ENCODE measurements around the gene PTGR3. TPM values are rescaled to one million over a fixed set of nuclear protein-coding genes. Genes with fewer than 3 reads are reported as not detected.

Gene PTGR3
- total and polyA plus RNA-seq, 2 of the 8 experiments (the other 6 are each of a cell fraction or from before 2014, with no cell fraction given), result 2.0 to 3.6 TPM

- TF ChIP-seq SRF (IDR thresholded peaks at IDR 0.05; ENCODE audit: low read depth, low read length) (no peak), SAP30 (IDR thresholded peaks at IDR 0.05; ENCODE audit: insufficient read depth, insufficient replicate concordance, low read length) (no peak), SP4 (IDR thresholded peaks at IDR 0.05; ENCODE audit: low read length) (no peak), SIX5 (IDR thresholded peaks at IDR 0.05; ENCODE audit: low read depth, low read length) (no peak), CBX5 (IDR thresholded peaks at IDR 0.05; ENCODE audit: low read depth, low read length) (no peak), TBP (IDR thresholded peaks at IDR 0.05; ENCODE audit: low read depth, low read length) (no peak), YY1 (IDR thresholded peaks at IDR 0.05; ENCODE audit: low read depth, low read length) (no peak), CREB1 (IDR thresholded peaks at IDR 0.05) (no peak), POLR2AphosphoS5 (IDR thresholded peaks at IDR 0.05; ENCODE audit: low read depth, low read length) (no peak), KDM4A (IDR thresholded peaks at IDR 0.05; ENCODE audit: low read depth, low read length, severe bottlenecking) (no peak), MAFK (IDR thresholded peaks at IDR 0.05; ENCODE audit: low read depth, low read length) (no peak), CEBPB (IDR thresholded peaks at IDR 0.05; ENCODE audit: low read depth, low read length) (no peak)
- TF ChIP-seq, protein P1, sequence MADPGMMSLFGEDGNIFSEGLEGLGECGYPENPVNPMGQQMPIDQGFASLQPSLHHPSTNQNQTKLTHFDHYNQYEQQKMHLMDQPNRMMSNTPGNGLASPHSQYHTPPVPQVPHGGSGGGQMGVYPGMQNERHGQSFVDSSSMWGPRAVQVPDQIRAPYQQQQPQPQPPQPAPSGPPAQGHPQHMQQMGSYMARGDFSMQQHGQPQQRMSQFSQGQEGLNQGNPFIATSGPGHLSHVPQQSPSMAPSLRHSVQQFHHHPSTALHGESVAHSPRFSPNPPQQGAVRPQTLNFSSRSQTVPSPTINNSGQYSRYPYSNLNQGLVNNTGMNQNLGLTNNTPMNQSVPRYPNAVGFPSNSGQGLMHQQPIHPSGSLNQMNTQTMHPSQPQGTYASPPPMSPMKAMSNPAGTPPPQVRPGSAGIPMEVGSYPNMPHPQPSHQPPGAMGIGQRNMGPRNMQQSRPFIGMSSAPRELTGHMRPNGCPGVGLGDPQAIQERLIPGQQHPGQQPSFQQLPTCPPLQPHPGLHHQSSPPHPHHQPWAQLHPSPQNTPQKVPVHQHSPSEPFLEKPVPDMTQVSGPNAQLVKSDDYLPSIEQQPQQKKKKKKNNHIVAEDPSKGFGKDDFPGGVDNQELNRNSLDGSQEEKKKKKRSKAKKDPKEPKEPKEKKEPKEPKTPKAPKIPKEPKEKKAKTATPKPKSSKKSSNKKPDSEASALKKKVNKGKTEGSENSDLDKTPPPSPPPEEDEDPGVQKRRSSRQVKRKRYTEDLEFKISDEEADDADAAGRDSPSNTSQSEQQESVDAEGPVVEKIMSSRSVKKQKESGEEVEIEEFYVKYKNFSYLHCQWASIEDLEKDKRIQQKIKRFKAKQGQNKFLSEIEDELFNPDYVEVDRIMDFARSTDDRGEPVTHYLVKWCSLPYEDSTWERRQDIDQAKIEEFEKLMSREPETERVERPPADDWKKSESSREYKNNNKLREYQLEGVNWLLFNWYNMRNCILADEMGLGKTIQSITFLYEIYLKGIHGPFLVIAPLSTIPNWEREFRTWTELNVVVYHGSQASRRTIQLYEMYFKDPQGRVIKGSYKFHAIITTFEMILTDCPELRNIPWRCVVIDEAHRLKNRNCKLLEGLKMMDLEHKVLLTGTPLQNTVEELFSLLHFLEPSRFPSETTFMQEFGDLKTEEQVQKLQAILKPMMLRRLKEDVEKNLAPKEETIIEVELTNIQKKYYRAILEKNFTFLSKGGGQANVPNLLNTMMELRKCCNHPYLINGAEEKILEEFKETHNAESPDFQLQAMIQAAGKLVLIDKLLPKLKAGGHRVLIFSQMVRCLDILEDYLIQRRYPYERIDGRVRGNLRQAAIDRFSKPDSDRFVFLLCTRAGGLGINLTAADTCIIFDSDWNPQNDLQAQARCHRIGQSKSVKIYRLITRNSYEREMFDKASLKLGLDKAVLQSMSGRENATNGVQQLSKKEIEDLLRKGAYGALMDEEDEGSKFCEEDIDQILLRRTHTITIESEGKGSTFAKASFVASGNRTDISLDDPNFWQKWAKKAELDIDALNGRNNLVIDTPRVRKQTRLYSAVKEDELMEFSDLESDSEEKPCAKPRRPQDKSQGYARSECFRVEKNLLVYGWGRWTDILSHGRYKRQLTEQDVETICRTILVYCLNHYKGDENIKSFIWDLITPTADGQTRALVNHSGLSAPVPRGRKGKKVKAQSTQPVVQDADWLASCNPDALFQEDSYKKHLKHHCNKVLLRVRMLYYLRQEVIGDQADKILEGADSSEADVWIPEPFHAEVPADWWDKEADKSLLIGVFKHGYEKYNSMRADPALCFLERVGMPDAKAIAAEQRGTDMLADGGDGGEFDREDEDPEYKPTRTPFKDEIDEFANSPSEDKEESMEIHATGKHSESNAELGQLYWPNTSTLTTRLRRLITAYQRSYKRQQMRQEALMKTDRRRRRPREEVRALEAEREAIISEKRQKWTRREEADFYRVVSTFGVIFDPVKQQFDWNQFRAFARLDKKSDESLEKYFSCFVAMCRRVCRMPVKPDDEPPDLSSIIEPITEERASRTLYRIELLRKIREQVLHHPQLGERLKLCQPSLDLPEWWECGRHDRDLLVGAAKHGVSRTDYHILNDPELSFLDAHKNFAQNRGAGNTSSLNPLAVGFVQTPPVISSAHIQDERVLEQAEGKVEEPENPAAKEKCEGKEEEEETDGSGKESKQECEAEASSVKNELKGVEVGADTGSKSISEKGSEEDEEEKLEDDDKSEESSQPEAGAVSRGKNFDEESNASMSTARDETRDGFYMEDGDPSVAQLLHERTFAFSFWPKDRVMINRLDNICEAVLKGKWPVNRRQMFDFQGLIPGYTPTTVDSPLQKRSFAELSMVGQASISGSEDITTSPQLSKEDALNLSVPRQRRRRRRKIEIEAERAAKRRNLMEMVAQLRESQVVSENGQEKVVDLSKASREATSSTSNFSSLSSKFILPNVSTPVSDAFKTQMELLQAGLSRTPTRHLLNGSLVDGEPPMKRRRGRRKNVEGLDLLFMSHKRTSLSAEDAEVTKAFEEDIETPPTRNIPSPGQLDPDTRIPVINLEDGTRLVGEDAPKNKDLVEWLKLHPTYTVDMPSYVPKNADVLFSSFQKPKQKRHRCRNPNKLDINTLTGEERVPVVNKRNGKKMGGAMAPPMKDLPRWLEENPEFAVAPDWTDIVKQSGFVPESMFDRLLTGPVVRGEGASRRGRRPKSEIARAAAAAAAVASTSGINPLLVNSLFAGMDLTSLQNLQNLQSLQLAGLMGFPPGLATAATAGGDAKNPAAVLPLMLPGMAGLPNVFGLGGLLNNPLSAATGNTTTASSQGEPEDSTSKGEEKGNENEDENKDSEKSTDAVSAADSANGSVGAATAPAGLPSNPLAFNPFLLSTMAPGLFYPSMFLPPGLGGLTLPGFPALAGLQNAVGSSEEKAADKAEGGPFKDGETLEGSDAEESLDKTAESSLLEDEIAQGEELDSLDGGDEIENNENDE (IDR thresholded peaks at IDR 0.05; ENCODE audit: insufficient replicate concordance, low read length), result no peak
Measured at GRCh38 chr18:75211002-75211621, 2.2 kb upstream of the PTGR3 start (continued).

Data from H1 (cell line).